ENCODE measurements around the gene ME2.
"Not testable (repeated sequence)": the region's sequence is repeated elsewhere in the genome, so short reads cannot be mapped to it uniquely, and the experiment has no call there.

DNA sequence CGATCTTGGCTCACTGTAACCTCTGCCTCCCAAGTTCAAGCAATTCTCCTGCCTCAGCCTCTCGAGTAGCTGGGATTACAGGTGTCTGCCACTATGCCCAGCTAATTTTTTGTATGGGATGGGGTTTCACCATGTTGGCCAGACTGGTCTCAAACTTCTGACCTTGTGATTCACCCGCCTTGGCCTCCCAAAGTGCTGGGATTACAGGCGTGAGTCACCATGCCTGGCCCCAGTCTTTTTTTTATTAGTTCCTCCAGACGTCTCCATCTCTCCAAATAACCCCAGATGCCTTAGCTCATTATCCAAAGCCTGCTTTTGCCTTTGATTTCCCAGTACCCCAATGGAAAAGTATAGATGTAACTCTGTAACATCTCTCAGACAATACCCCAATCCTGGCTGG is 21.8 kb upstream of the ME2 start:
- TF ChIP-seq POLR2A, EP300 (IDR thresholded peaks at IDR 0.05): not testable (repeated sequence)
- TF ChIP-seq, protein P1, sequence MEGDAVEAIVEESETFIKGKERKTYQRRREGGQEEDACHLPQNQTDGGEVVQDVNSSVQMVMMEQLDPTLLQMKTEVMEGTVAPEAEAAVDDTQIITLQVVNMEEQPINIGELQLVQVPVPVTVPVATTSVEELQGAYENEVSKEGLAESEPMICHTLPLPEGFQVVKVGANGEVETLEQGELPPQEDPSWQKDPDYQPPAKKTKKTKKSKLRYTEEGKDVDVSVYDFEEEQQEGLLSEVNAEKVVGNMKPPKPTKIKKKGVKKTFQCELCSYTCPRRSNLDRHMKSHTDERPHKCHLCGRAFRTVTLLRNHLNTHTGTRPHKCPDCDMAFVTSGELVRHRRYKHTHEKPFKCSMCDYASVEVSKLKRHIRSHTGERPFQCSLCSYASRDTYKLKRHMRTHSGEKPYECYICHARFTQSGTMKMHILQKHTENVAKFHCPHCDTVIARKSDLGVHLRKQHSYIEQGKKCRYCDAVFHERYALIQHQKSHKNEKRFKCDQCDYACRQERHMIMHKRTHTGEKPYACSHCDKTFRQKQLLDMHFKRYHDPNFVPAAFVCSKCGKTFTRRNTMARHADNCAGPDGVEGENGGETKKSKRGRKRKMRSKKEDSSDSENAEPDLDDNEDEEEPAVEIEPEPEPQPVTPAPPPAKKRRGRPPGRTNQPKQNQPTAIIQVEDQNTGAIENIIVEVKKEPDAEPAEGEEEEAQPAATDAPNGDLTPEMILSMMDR (IDR thresholded peaks at IDR 0.05): not testable (repeated sequence)

All from tibial nerve (tissue), 4 donors.